ENCODE data around the gene PNRC1. TPM values are rescaled to one million over a fixed set of nuclear protein-coding genes. Genes with fewer than 3 reads are reported as not detected.

Gene PNRC1
- total and polyA plus RNA-seq, 2 donors from 2014 or later: 72.0 to 232 TPM

GRCh38 chr6:89069536-89070163 lies 10.9 kb upstream of the PNRC1 start:
- H3K9ac ChIP-seq (ENCODE audit: low read length in 3 of 3): no peak overlapping the region
- H3K4me3 ChIP-seq (ENCODE audit: low read length in 3 of 3): no peak overlapping the region
- H3K4me1 ChIP-seq (ENCODE audit: control insufficient read depth in 2 of 3, insufficient read depth in 2 of 3, low read depth in 1 of 3, low read length in 3 of 3): no peaks in the 10 kb centered on the region
- no peaks in the 10 kb centered on the region for H3K27me3 ChIP-seq (ENCODE audit: control insufficient read depth, insufficient read depth, low read length)
- no peaks in the 10 kb centered on the region for H3K36me3 ChIP-seq (ENCODE audit: control insufficient read depth in 2 of 3, insufficient read depth in 3 of 3, low read length in 3 of 3)
- peak in 2 of 5 donors; percentile 29 for DNase-seq
- intact Hi-C loops (cut with DNase I): no loop called here
- no peak for FAIRE-seq
- H3K9me3 ChIP-seq (ENCODE audit: control insufficient read depth in 2 of 3, insufficient read depth in 1 of 3, low read length in 3 of 3): peaks cover 0 to 3% (median 0%) of the 10 kb centered on the region in 3 donors
- H3K27ac ChIP-seq (ENCODE audit: low read depth in 2 of 2, low read length in 2 of 2): no peak overlapping the region
- TF ChIP-seq CTCF (IDR thresholded peaks at IDR 0.05; ENCODE audit: borderline replicate concordance, extremely low read depth, insufficient read depth): no peak

GRCh38 chr6:89071036-89071435 lies 9.5 kb upstream of the PNRC1 start:
- Histone ChIP-seq H3K36me3 (ENCODE audit: control insufficient read depth in 2 of 3, insufficient read depth in 3 of 3, low read length in 3 of 3) (no peaks in the 10 kb centered on the region), H3K4me1 (ENCODE audit: control insufficient read depth in 2 of 3, insufficient read depth in 2 of 3, low read depth in 1 of 3, low read length in 3 of 3) (no peaks in the 10 kb centered on the region), H3K4me3 (ENCODE audit: low read length in 3 of 3) (no peak overlapping the region), H3K27ac (ENCODE audit: low read depth in 2 of 2, low read length in 2 of 2) (no peak overlapping the region), H3K9ac (ENCODE audit: low read length in 3 of 3) (no peak overlapping the region), H3K27me3 (ENCODE audit: control insufficient read depth, insufficient read depth, low read length) (no peaks in the 10 kb centered on the region), H3K9me3 (ENCODE audit: control insufficient read depth in 2 of 3, insufficient read depth in 1 of 3, low read length in 3 of 3) (peaks cover 0 to 3% (median 0%) of the 10 kb centered on the region in 3 donors)
- TF ChIP-seq CTCF (IDR thresholded peaks at IDR 0.05; ENCODE audit: borderline replicate concordance, extremely low read depth, insufficient read depth): no peak
- DNase-seq: no peak
- no peak for FAIRE-seq
- intact Hi-C loops (cut with DNase I): no loop called here

GRCh38 chr6:89073014-89073620 lies 7.4 kb upstream of the PNRC1 start:
- TF ChIP-seq CTCF (IDR thresholded peaks at IDR 0.05; ENCODE audit: borderline replicate concordance, extremely low read depth, insufficient read depth): no peak
- H3K27ac ChIP-seq (ENCODE audit: low read depth in 2 of 2, low read length in 2 of 2): no peak overlapping the region
- intact Hi-C loops (cut with DNase I): no loop called here

More at GRCh38 chr6:89073014-89073620, 7.4 kb upstream of the PNRC1 start:
- no peak overlapping the region for H3K9ac ChIP-seq (ENCODE audit: low read length in 3 of 3)
- no peaks in the 10 kb centered on the region for H3K36me3 ChIP-seq (ENCODE audit: control insufficient read depth in 2 of 3, insufficient read depth in 3 of 3, low read length in 3 of 3)
- FAIRE-seq (no peak), DNase-seq (no peak)
- no peaks in the 10 kb centered on the region for H3K4me1 ChIP-seq (ENCODE audit: control insufficient read depth in 2 of 3, insufficient read depth in 2 of 3, low read depth in 1 of 3, low read length in 3 of 3)
- no peaks in the 10 kb centered on the region for H3K27me3 ChIP-seq (ENCODE audit: control insufficient read depth, insufficient read depth, low read length)
- no peak overlapping the region for H3K4me3 ChIP-seq (ENCODE audit: low read length in 3 of 3)
- peaks cover 0 to 3% (median 0%) of the 10 kb centered on the region in 3 donors for H3K9me3 ChIP-seq (ENCODE audit: control insufficient read depth in 2 of 3, insufficient read depth in 1 of 3, low read length in 3 of 3)
